HepG2 (cell line): Measurements from ENCODE around the gene TERC. TPM values are rescaled to one million over a fixed set of nuclear protein-coding genes. Genes with fewer than 3 reads are reported as not detected.
A peak's percentile ranks its signal among the peaks of the same experiment; 100 is the strongest.

ENCODE experiments used
- ATAC-seq: fragments of 200-7000 bp; cut with Tn5 transposase; 3 replicates; pipeline ENCODE4 v1.9.1; 2020; ENCODE audit warnings: mild to moderate bottlenecking, moderate library complexity
- BruUV-seq: library from RNA; stranded (reverse); fragments of 400-500 nt; replicated peaks from 2 replicates; lab custom pipeline; 2021; lab: Mats Ljungman, UMichigan
- CTCF ChIA-PET: fragments of 300-600 bp; formaldehyde crosslinking; extraction: SDS; loops from one replicate; lab custom pipeline; 2021; ENCODE audit warnings: low total read pairs, inconsistent platforms, low intra/inter-chr PET ratio; lab: Yijun Ruan, JAX
- POLR2A ChIA-PET: fragments of 350-600 bp; sonication (Branson Sonifier 250); formaldehyde crosslinking; loops from one replicate; lab custom pipeline; 2020; ENCODE audit warnings: antibody characterized with exemption, inconsistent platforms; lab: Yijun Ruan, JAX
- DNase-seq: peaks from one replicate; pipeline ENCODE4 v3.0.0-alpha.2; 2015; ENCODE audit warnings: low spot score
- FAIRE-seq: peaks from 3 replicates; lab custom pipeline; 2011; peaks lifted over from hg19 to GRCh38; lab: Jason Lieb, UNC
- H2AFZ ChIP-seq: one replicate; pipeline ENCODE4 v1.6.1; 2011; ENCODE audit warnings: low read length, inconsistent platforms
- H3K27ac ChIP-seq: fragments of 300-600 bp; 3 replicates; pipeline ENCODE4 v1.8.0; 2011; ENCODE audit warnings: mixed run types, mild to moderate bottlenecking, mixed read lengths, low read length, inconsistent platforms; ENCODE audit not compliant: insufficient read depth; ENCODE audit errors: extremely low read length
- H3K27me3 ChIP-seq, 2 experiments: fragments of 200-600 bp in 1 of 2; 2 replicates in 1 of 2; 3 replicates in 1 of 2; pipeline versions ENCODE4 v1.6.0 to v1.8.0; 2011; ENCODE audit warnings: low read length in 2 of 2, mild to moderate bottlenecking in 2 of 2, moderate library complexity in 2 of 2, inconsistent platforms in 1 of 2; ENCODE audit not compliant: insufficient read depth in 2 of 2, control insufficient read depth in 1 of 2
- H3K36me3 ChIP-seq, 2 experiments: fragments of 200-600 bp in 1 of 2; replicated peaks in 1 of 2; 2 replicates in 1 of 2; 3 replicates in 1 of 2; pipeline versions ENCODE4 v1.5.1 to v1.8.0; 2011; ENCODE audit warnings: low read length in 2 of 2, inconsistent platforms in 1 of 2; ENCODE audit not compliant: insufficient read depth in 2 of 2, control insufficient read depth in 1 of 2
- H3K4me1 ChIP-seq: 2 replicates; pipeline ENCODE4 v1.5.1; 2012; ENCODE audit warnings: low read length, inconsistent platforms; ENCODE audit not compliant: insufficient read depth
- H3K4me2 ChIP-seq: 2 replicates; pipeline ENCODE4 v1.6.0; 2011; ENCODE audit warnings: low read depth, low read length, inconsistent platforms
- H3K4me3 ChIP-seq, 3 experiments: fragments of 200-600 bp in 1 of 3; sonication (generic), shearing (Covaris generic) in 1 of 3; replicated peaks in 1 of 3; 2 replicates each; pipeline ENCODE4 v1.5.1; 2011 to 2016; ENCODE audit warnings: low read length in 3 of 3, inconsistent platforms in 2 of 3, low read depth in 2 of 3, mild to moderate bottlenecking in 2 of 3, control low read depth in 1 of 3, mixed read lengths in 1 of 3; ENCODE audit not compliant: insufficient read depth in 1 of 3
- H3K79me2 ChIP-seq: one replicate; pipeline ENCODE4 v1.6.1; 2011; ENCODE audit warnings: low read length, inconsistent platforms; ENCODE audit not compliant: insufficient read depth
- H3K9ac ChIP-seq: 2 replicates; pipeline ENCODE4 v1.6.0; 2011; ENCODE audit warnings: mild to moderate bottlenecking, low read depth, low read length, inconsistent platforms; ENCODE audit not compliant: insufficient read depth
- H3K9me3 ChIP-seq: 2 replicates; pipeline ENCODE4 v1.5.1; 2012; ENCODE audit warnings: mild to moderate bottlenecking, low read length
- H4K20me1 ChIP-seq: 2 replicates; pipeline ENCODE4 v1.6.0; 2011; ENCODE audit warnings: inconsistent platforms, mild to moderate bottlenecking, low read length, moderate library complexity; ENCODE audit not compliant: insufficient read depth
- AGO2 ChIP-seq: fragments of 200-400 bp; formaldehyde crosslinking; optimal IDR thresholded peaks from 2 replicates; pipeline ENCODE3; 2017; ENCODE audit warnings: mild to moderate bottlenecking, low read depth, low read length, moderate library complexity
- PAX8 ChIP-seq: sonication (generic); formaldehyde crosslinking; IDR thresholded peaks from 2 replicates; pipeline ENCODE4 v1.8.0; 2022; ENCODE audit warnings: mild to moderate bottlenecking, missing genetic modification reagents, borderline replicate concordance
- SATB2 ChIP-seq: sonication (generic); formaldehyde crosslinking; IDR thresholded peaks from 2 replicates; pipeline ENCODE4 v1.5.0; 2020; ENCODE audit warnings: missing genetic modification reagents
- YY1 ChIP-seq: IDR thresholded peaks from 2 replicates; pipeline ENCODE4 v1.6.1; 2011; ENCODE audit warnings: low read length, low read depth, moderate library complexity, mild to moderate bottlenecking; ENCODE audit not compliant: insufficient read depth, insufficient replicate concordance
- ZNF317 ChIP-seq: sonication (generic); formaldehyde crosslinking; IDR thresholded peaks from 2 replicates; pipeline ENCODE4 v1.5.0; 2020; ENCODE audit warnings: mild to moderate bottlenecking, missing genetic modification reagents
- ZNF350 ChIP-seq: sonication (generic); formaldehyde crosslinking; IDR thresholded peaks from 2 replicates; pipeline ENCODE4 v1.4.0; 2020; ENCODE audit warnings: mild to moderate bottlenecking, low read depth, missing genetic modification reagents, borderline replicate concordance
- ZNF510 ChIP-seq: sonication (generic); formaldehyde crosslinking; IDR thresholded peaks from 2 replicates; pipeline ENCODE4 v1.4.0; 2020; ENCODE audit warnings: low read depth, mild to moderate bottlenecking, missing genetic modification reagents
- ZNF724P ChIP-seq: sonication (generic); formaldehyde crosslinking; IDR thresholded peaks from 2 replicates; pipeline ENCODE4 v1.8.0; 2022; ENCODE audit warnings: missing genetic modification reagents, borderline replicate concordance
- WGBS: methylation state at CpG from one replicate; pipeline ENCODE4 v1.1.6; 2017; ENCODE audit warnings: low lambda C conversion rate; 5-methylcytosine and 5-hydroxymethylcytosine counted together
- in situ Hi-C: cut with HindIII; loops from 2 replicates; pipeline ENCODE4 v1.10.0; 2017; ENCODE audit warnings: low pct_unique_long_range_greater_than_20kb; ENCODE audit not compliant: extremely low pct_ligation_motif_present
- intact Hi-C: fragments of 100-400 bp; cut with micrococcal nuclease; formaldehyde crosslinking; loops from one replicate; pipeline ENCODE4 v1.10.0; 2022; ENCODE audit not compliant: unreplicated experiment
- polyA plus RNA-seq, 8 experiments: library from polyadenylated mRNA; depleted of rRNA in 3 of 8; stranded (reverse) in 7 of 8; unstranded in 1 of 8; fragments of >200 nt; fragmentation: Illumina TruSeq in 4 of 8; extraction: Trizol in 4 of 8; gene quantifications; 2 replicates each; pipeline versions ENCODE4 v1.2.1 to v1.2.3, GENCODE V29; 2011 to 2016; ENCODE audit warnings: low read depth in 4 of 8, missing spikeins in 1 of 8, mixed read lengths in 1 of 8; ENCODE audit not compliant: insufficient read depth in 1 of 8
- total RNA-seq, 5 experiments: library from RNA; depleted of rRNA; stranded (reverse); fragments of >200 nt; fragmentation: Illumina TruSeq; extraction: Trizol; gene quantifications; 2 replicates each; pipeline ENCODE4 v1.2.3, GENCODE V29; 2016; ENCODE audit warnings: low read depth in 1 of 5
- TF ChIP-seq, protein P1 (sequence below): sonication (generic); formaldehyde crosslinking; IDR thresholded peaks from 2 replicates; pipeline ENCODE4 v1.8.0; 2022; ENCODE audit warnings: missing genetic modification reagents, mild to moderate bottlenecking, moderate library complexity, borderline replicate concordance
- TF ChIP-seq, protein P2 (sequence below): IDR thresholded peaks from 2 replicates; pipeline ENCODE4 v1.6.1; 2012; ENCODE audit warnings: low read depth, low read length, improper control_type of control experiment

TERC gene
- total and polyA plus RNA-seq, 2 of the 13 experiments (the other 11 are each of a cell fraction or from before 2014, with no cell fraction given) = 1.3 to 74.6 TPM

DNA sequence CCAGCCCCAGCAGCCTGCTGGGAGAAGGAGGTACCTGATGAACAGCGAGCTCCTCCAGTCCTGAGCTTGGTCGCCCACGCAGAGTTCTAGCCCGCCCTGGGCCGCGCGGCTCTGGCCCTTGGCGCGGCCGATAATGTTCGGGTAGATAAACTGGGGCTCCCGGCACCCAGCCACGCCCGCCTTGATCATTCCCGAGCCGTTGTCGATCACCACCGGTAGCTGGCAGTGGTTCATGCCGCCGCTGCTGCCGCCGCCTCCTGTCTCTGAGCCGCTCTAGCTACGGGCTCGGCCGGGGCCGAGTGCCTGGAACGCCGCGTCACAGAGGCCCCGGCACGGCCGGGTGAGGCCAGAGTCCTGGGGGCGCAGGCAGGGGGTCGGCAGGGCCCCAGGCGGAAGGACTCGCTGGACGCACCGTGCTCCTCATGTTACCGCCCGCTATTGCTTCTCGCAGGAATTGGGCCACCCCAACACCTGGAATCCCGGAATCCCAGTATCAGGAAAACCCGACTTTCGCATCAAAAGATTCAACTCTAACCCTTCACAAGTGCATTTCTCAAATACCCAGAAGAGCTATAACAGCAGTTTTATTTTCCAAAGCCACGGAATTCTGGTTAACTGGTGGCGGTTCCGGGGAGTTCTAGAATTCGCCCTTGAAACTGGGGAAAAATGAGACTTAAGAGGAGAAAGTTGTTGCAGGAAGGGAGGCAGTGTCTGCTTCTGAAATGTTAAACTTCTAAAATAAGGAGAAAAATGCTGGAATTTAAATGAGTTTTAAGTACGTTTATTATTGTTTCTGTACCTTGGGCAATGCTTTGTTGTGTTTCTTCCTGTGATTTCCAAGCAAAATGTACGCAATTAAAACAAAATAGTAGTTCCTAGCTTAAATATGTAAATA, 4.7 kb upstream of the TERC start, which contains the start of gene ACTRT3 (continued):
- TF ChIP-seq, protein P1, sequence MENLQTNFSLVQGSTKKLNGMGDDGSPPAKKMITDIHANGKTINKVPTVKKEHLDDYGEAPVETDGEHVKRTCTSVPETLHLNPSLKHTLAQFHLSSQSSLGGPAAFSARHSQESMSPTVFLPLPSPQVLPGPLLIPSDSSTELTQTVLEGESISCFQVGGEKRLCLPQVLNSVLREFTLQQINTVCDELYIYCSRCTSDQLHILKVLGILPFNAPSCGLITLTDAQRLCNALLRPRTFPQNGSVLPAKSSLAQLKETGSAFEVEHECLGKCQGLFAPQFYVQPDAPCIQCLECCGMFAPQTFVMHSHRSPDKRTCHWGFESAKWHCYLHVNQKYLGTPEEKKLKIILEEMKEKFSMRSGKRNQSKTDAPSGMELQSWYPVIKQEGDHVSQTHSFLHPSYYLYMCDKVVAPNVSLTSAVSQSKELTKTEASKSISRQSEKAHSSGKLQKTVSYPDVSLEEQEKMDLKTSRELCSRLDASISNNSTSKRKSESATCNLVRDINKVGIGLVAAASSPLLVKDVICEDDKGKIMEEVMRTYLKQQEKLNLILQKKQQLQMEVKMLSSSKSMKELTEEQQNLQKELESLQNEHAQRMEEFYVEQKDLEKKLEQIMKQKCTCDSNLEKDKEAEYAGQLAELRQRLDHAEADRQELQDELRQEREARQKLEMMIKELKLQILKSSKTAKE (CRISPR knock-in tag) = no peak
- TF ChIP-seq ZNF510 (CRISPR knock-in tag) (no peak), SATB2 (CRISPR knock-in tag) (no peak), PAX8 (CRISPR knock-in tag) (no peak)
- TF ChIP-seq, protein P2, sequence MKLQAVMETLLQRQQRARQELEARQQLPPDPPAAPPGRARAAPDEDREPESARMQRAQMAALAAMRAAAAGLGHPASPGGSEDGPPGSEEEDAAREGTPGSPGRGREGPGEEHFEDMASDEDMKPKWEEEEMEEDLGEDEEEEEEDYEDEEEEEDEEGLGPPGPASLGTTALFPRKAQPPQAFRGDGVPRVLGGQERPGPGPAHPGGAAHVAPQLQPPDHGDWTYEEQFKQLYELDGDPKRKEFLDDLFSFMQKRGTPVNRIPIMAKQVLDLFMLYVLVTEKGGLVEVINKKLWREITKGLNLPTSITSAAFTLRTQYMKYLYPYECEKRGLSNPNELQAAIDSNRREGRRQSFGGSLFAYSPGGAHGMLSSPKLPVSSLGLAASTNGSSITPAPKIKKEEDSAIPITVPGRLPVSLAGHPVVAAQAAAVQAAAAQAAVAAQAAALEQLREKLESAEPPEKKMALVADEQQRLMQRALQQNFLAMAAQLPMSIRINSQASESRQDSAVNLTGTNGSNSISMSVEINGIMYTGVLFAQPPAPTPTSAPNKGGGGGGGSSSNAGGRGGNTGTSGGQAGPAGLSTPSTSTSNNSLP = no peak; the same call in 1 of the 2 replicates
- TF ChIP-seq, all 625 proteins: peak for 78

DNA sequence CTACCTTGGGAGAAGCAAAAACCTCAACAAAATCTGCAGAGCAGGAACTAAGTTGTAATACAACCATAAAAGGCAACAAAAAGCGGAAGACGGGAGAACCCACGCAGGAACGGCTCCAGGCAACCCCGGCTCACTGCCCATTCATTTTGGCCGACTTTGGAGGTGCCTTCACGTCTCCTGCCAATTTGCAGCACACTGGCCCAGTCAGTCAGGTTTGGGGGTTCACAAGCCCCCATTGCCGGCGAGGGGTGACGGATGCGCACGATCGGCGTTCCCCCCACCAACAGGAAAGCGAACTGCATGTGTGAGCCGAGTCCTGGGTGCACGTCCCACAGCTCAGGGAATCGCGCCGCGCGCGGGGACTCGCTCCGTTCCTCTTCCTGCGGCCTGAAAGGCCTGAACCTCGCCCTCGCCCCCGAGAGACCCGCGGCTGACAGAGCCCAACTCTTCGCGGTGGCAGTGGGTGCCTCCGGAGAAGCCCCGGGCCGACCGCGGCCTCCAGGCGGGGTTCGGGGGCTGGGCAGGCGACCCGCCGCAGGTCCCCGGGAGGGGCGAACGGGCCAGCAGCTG, 463 bp downstream of the TERC start:
- Histone ChIP-seq H3K4me3 (peak overlapping the region; percentile 62 to 80 (median 72)), H4K20me1 (no peaks in the 10 kb centered on the region), H3K36me3 (no peaks in the 10 kb centered on the region), H3K9ac (peak overlapping the region; percentile 83), H3K27ac (peak overlapping the region; percentile 79), H3K4me2 (peak overlapping the region; percentile 66), H3K27me3 (0 out of 5 replicates have a peak, but pooled peaks cover 0 to 4% of the 10 kb centered on the region in 2 experiments), H3K79me2 (no peaks in the 10 kb centered on the region), H3K9me3 (no peaks in the 10 kb centered on the region), H3K4me1 (no peaks in the 10 kb centered on the region; the same call in 1 of the 2 replicates), H2AFZ (no peak overlapping the region)
- POLR2A ChIA-PET = interaction anchor here (1.2 to 2.8 kb wide), 2 partner anchors 9 to 202 kb away, joined by 4 to 29 read pairs; partner anchors contain the start of genes MYNN and SEC62
- ATAC-seq (peak; percentile 19), DNase-seq (no peak), FAIRE-seq (no peak)
- intact Hi-C loops (loop anchor here (5.0 to 10.0 kb wide), 3 partner anchors 98 to 260 kb away; partner anchors contain the start of gene MECOM), in situ Hi-C loops (no loop called here)
- CTCF ChIA-PET = no interaction called here
- BruUV-seq = TSS peak; percentile 98
- 54% methylated on average over 29 of the region's 46 CpGs for WGBS
- TF ChIP-seq YY1 = no peak
- TF ChIP-seq ZNF350 (CRISPR knock-in tag) = 0 out of 2 replicates have a peak, but pooled peaks have one; percentile 30
- no peak for TF ChIP-seq ZNF724P
- no peak for TF ChIP-seq ZNF317
- peak; percentile 98 for TF ChIP-seq AGO2
